ENCODE measurements around the gene CDC45.

Gene CDC45

DNA sequence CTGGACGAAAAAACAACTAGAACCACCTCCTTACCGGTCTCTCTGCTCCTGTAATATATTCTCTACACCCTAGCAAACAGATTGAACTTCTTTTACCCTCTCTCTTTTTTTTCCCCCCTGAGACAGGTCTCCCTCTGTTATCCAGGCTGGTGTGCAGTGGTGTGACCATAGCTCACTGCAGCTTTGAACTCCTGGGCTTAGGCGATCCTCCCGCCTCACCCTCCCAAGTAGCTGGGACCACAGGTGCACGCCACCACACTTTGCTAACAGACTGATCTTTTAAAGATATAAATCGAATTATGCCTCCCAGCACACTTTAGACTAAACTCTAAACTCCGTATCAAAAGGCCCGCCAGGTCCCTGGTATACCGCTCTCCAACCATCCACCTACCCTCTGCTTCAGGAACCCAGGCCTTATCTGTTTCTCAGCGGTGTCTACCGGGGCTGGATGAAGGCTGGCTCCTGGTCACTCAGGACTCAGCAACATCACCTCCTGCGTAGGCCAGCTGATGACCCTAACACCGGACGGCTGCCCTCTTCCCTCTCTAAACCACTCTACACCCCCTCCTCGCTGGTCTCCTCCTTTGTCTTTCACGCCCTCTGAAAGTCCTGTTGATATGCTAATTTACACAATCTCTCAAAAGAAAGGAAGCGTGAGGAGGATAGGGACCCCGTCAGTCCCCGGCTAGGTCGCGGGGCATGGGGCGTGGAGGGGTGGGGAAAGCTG, 33.0 kb upstream of the CDC45 start:
- Histone ChIP-seq H3K4me1 (ENCODE audit: control insufficient read depth, insufficient read depth, low read length) (no peaks in the 10 kb centered on the region), H3K27ac (ENCODE audit: extremely low read depth, low read depth, low read length) (peak overlapping the region; percentile 78; the same call in 1 of the 2 replicates), H3K4me3 (ENCODE audit: low read depth, low read length) (peak overlapping the region; percentile 79), H3K36me3 (ENCODE audit: control insufficient read depth in 2 of 2, insufficient read depth in 1 of 2, low read length in 2 of 2) (peaks cover 5 to 70% of the 10 kb centered on the region in 2 experiments; a peak in 2 of 3 replicates), H3K9me3 (ENCODE audit: control insufficient read depth, insufficient read depth, low read depth, low read length) (no peaks in the 10 kb centered on the region)
- POLR2A ChIA-PET: interaction anchor here (1.0 to 2.2 kb wide), 6 partner anchors 12 to 268 kb away, joined by 3 to 13 read pairs (median 5); partner anchors contain the start of genes CDC45, HIRA, MRPL40 and SLC25A1
- TF ChIP-seq, protein P1, sequence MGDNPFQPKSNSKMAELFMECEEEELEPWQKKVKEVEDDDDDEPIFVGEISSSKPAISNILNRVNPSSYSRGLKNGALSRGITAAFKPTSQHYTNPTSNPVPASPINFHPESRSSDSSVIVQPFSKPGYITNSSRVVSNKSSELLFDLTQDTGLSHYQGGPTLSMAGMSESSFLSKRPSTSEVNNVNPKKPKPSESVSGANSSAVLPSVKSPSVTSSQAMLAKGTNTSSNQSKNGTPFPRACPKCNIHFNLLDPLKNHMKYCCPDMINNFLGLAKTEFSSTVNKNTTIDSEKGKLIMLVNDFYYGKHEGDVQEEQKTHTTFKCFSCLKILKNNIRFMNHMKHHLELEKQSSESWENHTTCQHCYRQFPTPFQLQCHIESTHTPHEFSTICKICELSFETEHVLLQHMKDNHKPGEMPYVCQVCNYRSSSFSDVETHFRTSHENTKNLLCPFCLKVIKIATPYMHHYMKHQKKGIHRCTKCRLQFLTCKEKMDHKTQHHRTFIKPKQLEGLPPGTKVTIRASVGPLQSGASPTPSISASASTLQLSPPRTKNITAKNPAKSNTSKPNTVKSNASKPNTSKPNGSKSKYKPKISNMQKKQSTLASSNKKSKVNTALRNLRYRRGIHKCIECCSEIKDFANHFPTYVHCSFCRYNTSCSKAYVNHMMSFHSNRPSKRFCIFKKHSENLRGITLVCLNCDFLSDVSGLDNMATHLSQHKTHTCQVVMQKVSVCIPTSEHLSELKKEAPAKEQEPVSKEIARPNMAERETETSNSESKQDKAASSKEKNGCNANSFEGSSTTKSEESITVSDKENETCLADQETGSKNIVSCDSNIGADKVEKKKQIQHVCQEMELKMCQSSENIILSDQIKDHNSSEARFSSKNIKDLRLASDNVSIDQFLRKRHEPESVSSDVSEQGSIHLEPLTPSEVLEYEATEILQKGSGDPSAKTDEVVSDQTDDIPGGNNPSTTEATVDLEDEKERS (tag by site-specific recombination; IDR thresholded peaks at IDR 0.05): peak; percentile 79; the same call in 1 of the 2 replicates
- TF ChIP-seq ZNF184 (tag by site-specific recombination; IDR thresholded peaks at IDR 0.05) (no peak), ZNF660 (tag by site-specific recombination; IDR thresholded peaks at IDR 0.05) (no peak), KLF9 (tag by site-specific recombination; IDR thresholded peaks at IDR 0.05; ENCODE audit: low read depth) (no peak), ZNF596 (tag by site-specific recombination; IDR thresholded peaks at IDR 0.05) (no peak), ZNF302 (tag by site-specific recombination; IDR thresholded peaks at IDR 0.05; ENCODE audit: low read depth) (no peak), ZNF654 (tag by site-specific recombination; IDR thresholded peaks at IDR 0.05; ENCODE audit: low read depth) (0 out of 2 replicates have a peak, but pooled peaks have one; percentile 2), ZNF610 (tag by site-specific recombination; IDR thresholded peaks at IDR 0.05; ENCODE audit: borderline replicate concordance) (peak; percentile 52; the same call in 1 of the 2 replicates)
- TF ChIP-seq, protein P2, sequence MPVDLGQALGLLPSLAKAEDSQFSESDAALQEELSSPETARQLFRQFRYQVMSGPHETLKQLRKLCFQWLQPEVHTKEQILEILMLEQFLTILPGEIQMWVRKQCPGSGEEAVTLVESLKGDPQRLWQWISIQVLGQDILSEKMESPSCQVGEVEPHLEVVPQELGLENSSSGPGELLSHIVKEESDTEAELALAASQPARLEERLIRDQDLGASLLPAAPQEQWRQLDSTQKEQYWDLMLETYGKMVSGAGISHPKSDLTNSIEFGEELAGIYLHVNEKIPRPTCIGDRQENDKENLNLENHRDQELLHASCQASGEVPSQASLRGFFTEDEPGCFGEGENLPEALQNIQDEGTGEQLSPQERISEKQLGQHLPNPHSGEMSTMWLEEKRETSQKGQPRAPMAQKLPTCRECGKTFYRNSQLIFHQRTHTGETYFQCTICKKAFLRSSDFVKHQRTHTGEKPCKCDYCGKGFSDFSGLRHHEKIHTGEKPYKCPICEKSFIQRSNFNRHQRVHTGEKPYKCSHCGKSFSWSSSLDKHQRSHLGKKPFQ (tag by site-specific recombination; IDR thresholded peaks at IDR 0.05): 0 out of 2 replicates have a peak, but pooled peaks have one; percentile 17
- CTCF ChIA-PET: interaction anchor here (0.7 kb wide), 1 partner anchor 183 kb away, joined by 3 read pairs; no protein-coding TSS in a partner anchor

GRCh38 chr22:19447330-19448075, 32.2 kb upstream of the CDC45 start, which contains the start of gene C22orf39:
C22orf39 (minus strand) TSS chr22:19447711; CDS start chr22:19447688, 23 bp downstream.
- ChIA-PET POLR2A (interaction anchor here (1.0 to 2.2 kb wide), 5 partner anchors 13 to 32 kb away, joined by 3 to 13 read pairs (median 5); partner anchors contain the start of genes CDC45, HIRA and MRPL40), CTCF (interaction anchor here (0.6 kb wide), 1 partner anchor 31 kb away, joined by 3 read pairs; no protein-coding TSS in a partner anchor)
- Histone ChIP-seq H3K4me1 (ENCODE audit: control insufficient read depth, insufficient read depth, low read length) (no peaks in the 10 kb centered on the region), H3K36me3 (ENCODE audit: control insufficient read depth in 2 of 2, insufficient read depth in 1 of 2, low read length in 2 of 2) (peaks cover 5 to 71% of the 10 kb centered on the region in 2 experiments; a peak in 2 of 3 replicates), H3K9me3 (ENCODE audit: control insufficient read depth, insufficient read depth, low read depth, low read length) (no peaks in the 10 kb centered on the region), H3K27ac (ENCODE audit: extremely low read depth, low read depth, low read length) (peak within 1 kb of the TSS; percentile 78), H3K4me3 (ENCODE audit: low read depth, low read length) (peak within 1 kb of the TSS; percentile 79)
- TF ChIP-seq, protein P3, sequence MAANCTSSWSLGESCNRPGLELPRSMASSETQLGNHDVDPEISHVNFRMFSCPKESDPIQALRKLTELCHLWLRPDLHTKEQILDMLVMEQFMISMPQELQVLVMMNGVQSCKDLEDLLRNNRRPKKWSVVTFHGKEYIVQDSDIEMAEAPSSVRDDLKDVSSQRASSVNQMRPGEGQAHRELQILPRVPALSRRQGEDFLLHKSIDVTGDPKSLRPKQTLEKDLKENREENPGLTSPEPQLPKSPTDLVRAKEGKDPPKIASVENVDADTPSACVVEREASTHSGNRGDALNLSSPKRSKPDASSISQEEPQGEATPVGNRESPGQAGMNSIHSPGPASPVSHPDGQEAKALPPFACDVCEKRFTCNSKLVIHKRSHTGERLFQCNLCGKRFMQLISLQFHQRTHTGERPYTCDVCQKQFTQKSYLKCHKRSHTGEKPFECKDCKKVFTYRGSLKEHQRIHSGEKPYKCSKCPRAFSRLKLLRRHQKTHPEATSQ (tag by site-specific recombination; IDR thresholded peaks at IDR 0.05): no peak
- TF ChIP-seq ZNF214 (tag by site-specific recombination; IDR thresholded peaks at IDR 0.05; ENCODE audit: borderline replicate concordance): no peak
- TF ChIP-seq, protein P4, sequence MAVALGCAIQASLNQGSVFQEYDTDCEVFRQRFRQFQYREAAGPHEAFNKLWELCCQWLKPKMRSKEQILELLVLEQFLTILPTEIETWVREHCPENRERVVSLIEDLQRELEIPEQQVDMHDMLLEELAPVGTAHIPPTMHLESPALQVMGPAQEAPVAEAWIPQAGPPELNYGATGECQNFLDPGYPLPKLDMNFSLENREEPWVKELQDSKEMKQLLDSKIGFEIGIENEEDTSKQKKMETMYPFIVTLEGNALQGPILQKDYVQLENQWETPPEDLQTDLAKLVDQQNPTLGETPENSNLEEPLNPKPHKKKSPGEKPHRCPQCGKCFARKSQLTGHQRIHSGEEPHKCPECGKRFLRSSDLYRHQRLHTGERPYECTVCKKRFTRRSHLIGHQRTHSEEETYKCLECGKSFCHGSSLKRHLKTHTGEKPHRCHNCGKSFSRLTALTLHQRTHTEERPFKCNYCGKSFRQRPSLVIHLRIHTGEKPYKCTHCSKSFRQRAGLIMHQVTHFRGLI (tag by site-specific recombination; IDR thresholded peaks at IDR 0.05): no peak
- TF ChIP-seq BCL11A (tag by site-specific recombination; IDR thresholded peaks at IDR 0.05; ENCODE audit: low read depth): no peak
- TF ChIP-seq ZNF670 (tag by site-specific recombination; IDR thresholded peaks at IDR 0.05; ENCODE audit: low read depth): no peak
- TF ChIP-seq ZNF792 (tag by site-specific recombination; IDR thresholded peaks at IDR 0.05): no peak
- 0 out of 2 replicates have a peak, but pooled peaks have one; percentile 49 for TF ChIP-seq ZNF610 (tag by site-specific recombination; IDR thresholded peaks at IDR 0.05; ENCODE audit: borderline replicate concordance)
- TF ChIP-seq ZNF747 (tag by site-specific recombination; IDR thresholded peaks at IDR 0.05): no peak
- peak; percentile 73 for TF ChIP-seq ZNF341 (tag by site-specific recombination; IDR thresholded peaks at IDR 0.05; ENCODE audit: low read depth)
- no peak for TF ChIP-seq ZNF239 (tag by site-specific recombination; IDR thresholded peaks at IDR 0.05)
- no peak; the same call in 1 of the 2 replicates for TF ChIP-seq ZBTB17 (tag by site-specific recombination; IDR thresholded peaks at IDR 0.05)
- no peak for TF ChIP-seq ZNF837 (tag by site-specific recombination; IDR thresholded peaks at IDR 0.05)
- TF ChIP-seq KLF16 (tag by site-specific recombination; IDR thresholded peaks at IDR 0.05): 0 out of 2 replicates have a peak, but pooled peaks have one; percentile 24
- TF ChIP-seq BCL6B (tag by site-specific recombination; IDR thresholded peaks at IDR 0.05): no peak
- TF ChIP-seq ZNF169 (tag by site-specific recombination; IDR thresholded peaks at IDR 0.05): no peak

Data from HEK293 (cell line).